ENCODE data around the gene SLC25A46. TPM values are rescaled to one million over a fixed set of nuclear protein-coding genes. Genes with fewer than 3 reads are reported as not detected.

Gene SLC25A46
- total and polyA plus RNA-seq, 9 of the 15 experiments (the other 6 are each of a cell fraction or from before 2014, with no cell fraction given), result 7.8 to 47.3 (median 31.8) TPM

- Histone ChIP-seq H3K4me1 (replicated peaks in 1 of 2; ENCODE audit: control insufficient read depth in 2 of 2, insufficient read depth in 2 of 2, low read length in 2 of 2) (no peaks in the 10 kb centered on the region), H3K4me2 (ENCODE audit: insufficient read depth, low read length) (peak within 1 kb of the TSS; percentile 78), H3K9me1 (ENCODE audit: control insufficient read depth, insufficient read depth, low read length) (no peaks in the 10 kb centered on the region), H3K9me3 (replicated peaks; ENCODE audit: control insufficient read depth, insufficient read depth, low read depth, low read length) (no peaks in the 10 kb centered on the region), H3K79me2 (ENCODE audit: control insufficient read depth, insufficient read depth, low read length) (no peaks in the 10 kb centered on the region), H2AFZ (ENCODE audit: low read depth, low read length) (peak within 1 kb of the TSS; percentile 98), H3K27ac (ENCODE audit: extremely low read depth, low read depth, low read length) (no peak within 1 kb of the TSS), H3K36me3 (ENCODE audit: control insufficient read depth, insufficient read depth, low read length) (no peaks in the 10 kb centered on the region), H3K27me3 (ENCODE audit: control insufficient read depth in 2 of 2, insufficient read depth in 2 of 2, low read length in 2 of 2) (no peaks in the 10 kb centered on the region), H3K9ac (ENCODE audit: insufficient read depth in 1 of 2, low read depth in 2 of 2, low read length in 2 of 2) (peak within 1 kb of the TSS in 1 of 2 experiments; percentile 13; a peak in 2 of 4 replicates), H4K20me1 (replicated peaks; ENCODE audit: control insufficient read depth, insufficient read depth, low read length) (no peaks in the 10 kb centered on the region), H3K4me3 (peak within 1 kb of the TSS; percentile 34)
- DNase-seq (ENCODE audit: extremely low read depth in 1 of 4, low spot score in 3 of 4) (peak; percentile 79 to 89 (median 86)), FAIRE-seq (peak; percentile 95), ATAC-seq (peak; percentile 100)
- in situ Hi-C loops (cut with MboI), result loop anchor here (25.0 kb wide), 1 partner anchor 386 kb away; no protein-coding TSS in a partner anchor
- WGBS (ENCODE audit: insufficient coverage, low coverage, missing lambda C conversion rate), result 12% methylated on average over 17 of the region's 17 CpGs
- CTCF ChIA-PET (ENCODE audit: low intra/inter-chr PET ratio), result no interaction called here
- POLR2A ChIA-PET, result interaction anchor here (0.6 kb wide), 1 partner anchor 1109 kb away, joined by 4 read pairs; no protein-coding TSS in a partner anchor
- intact Hi-C loops (cut with micrococcal nuclease), result no loop called here
- no TSS peak for BruUV-seq (replicated peaks)
- TF ChIP-seq ATF1 (CRISPR knock-in tag; IDR thresholded peaks at IDR 0.05) (peak; percentile 67), ATF1 (tag; IDR thresholded peaks at IDR 0.05) (peak; percentile 91), RFX1 (IDR thresholded peaks at IDR 0.05) (peak; percentile 96), XRCC4 (IDR thresholded peaks at IDR 0.05; ENCODE audit: extremely low read depth, insufficient read depth, insufficient read length) (no peak), MEIS2 (IDR thresholded peaks at IDR 0.05; ENCODE audit: partially characterized antibody) (peak; percentile 85), SIX5 (IDR thresholded peaks at IDR 0.05; ENCODE audit: borderline replicate concordance in 1 of 2, insufficient read depth in 1 of 2, low read depth in 1 of 2, low read length in 2 of 2) (peak in 1 of 2 experiments; percentile 17; a peak in 1 of 4 replicates), CREB1 (IDR thresholded peaks at IDR 0.05) (peak; percentile 90), CREB1 (CRISPR knock-in tag; IDR thresholded peaks at IDR 0.05) (peak; percentile 89), ZBTB49 (CRISPR knock-in tag; IDR thresholded peaks at IDR 0.05; ENCODE audit: borderline replicate concordance) (no peak), ARID4B (CRISPR knock-in tag; IDR thresholded peaks at IDR 0.05) (peak; percentile 44; the same call in 1 of the 2 replicates), MTA3 (IDR thresholded peaks at IDR 0.05; ENCODE audit: borderline replicate concordance) (0 out of 2 replicates have a peak, but pooled peaks have one; percentile 38), MAFK (IDR thresholded peaks at IDR 0.05; ENCODE audit: low read length) (no peak), SLC30A9 (CRISPR knock-in tag; IDR thresholded peaks at IDR 0.05) (no peak), NRF1 (conservative IDR thresholded peaks at IDR 0.05 in 1 of 2, IDR thresholded peaks at IDR 0.05 in 1 of 2) (0 out of 4 replicates have a peak, but pooled peaks have one; percentile 3 to 14), CBFA2T2 (conservative IDR thresholded peaks at IDR 0.05) (0 out of 2 replicates have a peak, but pooled peaks have one; percentile 15)
Observed at GRCh38 chr5:110726249-110727024, 12.4 kb upstream of the SLC25A46 start, which contains the start of gene TMEM232. TMEM232 (minus strand) TSS chr5:110726671; CDS start chr5:110667352, 59,319 bp downstream.

All from K562 (cell line).